Measurements from ENCODE around the gene PNPLA6. TPM values are rescaled to one million over a fixed set of nuclear protein-coding genes. Genes with fewer than 3 reads are reported as not detected.

Gene PNPLA6
- total and polyA plus RNA-seq, 4 donors = 41.8 to 267 (median 122) TPM

DNA sequence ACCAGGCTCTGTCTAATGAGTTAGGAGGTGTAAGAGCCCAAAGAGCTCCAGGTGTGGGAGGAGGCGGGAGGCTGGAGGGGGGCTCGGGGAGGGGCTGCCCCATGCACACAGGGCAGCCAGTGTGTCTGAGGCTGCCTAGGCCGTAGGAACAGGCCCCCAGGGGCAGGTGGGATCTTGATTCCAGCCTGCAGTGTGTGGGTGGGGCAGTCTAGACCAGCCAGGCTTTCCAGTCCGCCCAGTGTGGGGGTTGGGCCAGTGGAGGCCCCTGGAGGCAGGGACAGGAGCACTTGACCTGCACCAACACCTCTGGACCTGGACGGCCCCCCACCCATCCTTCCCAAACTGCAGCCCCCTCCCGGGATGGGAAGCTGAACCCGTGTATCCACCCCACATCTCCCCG, 54.7 kb downstream of the PNPLA6 start:
- 46 to 68% methylated on average over 8 of the region's 8 CpGs for WGBS, 2 donors
- no peak overlapping the region for H3K4me3 ChIP-seq
- DNase-seq = peak; percentile 12 to 49 (median 46)
- peaks cover 0 to 3% (median 0%) of the 10 kb centered on the region in 5 donors for H3K4me1 ChIP-seq (ENCODE audit: control insufficient read depth in 5 of 5, insufficient read depth in 5 of 5, low read length in 5 of 5)
- H3K9me3 ChIP-seq (ENCODE audit: control insufficient read depth in 4 of 4, insufficient read depth in 3 of 4, low read length in 3 of 4) = peaks cover 0 to 1% (median 0%) of the 10 kb centered on the region in 4 donors
- H3K36me3 ChIP-seq (ENCODE audit: control insufficient read depth in 4 of 4, insufficient read depth in 4 of 4, low read length in 4 of 4) = no peaks in the 10 kb centered on the region
- H3K9ac ChIP-seq (ENCODE audit: insufficient read depth in 1 of 2, low read length in 2 of 2) = no peak overlapping the region
- ATAC-seq (ENCODE audit: insufficient read depth, low FRiP score) = no peak
- TF ChIP-seq CTCF (IDR thresholded peaks at IDR 0.05; ENCODE audit: control extremely low read depth, extremely low read depth) = no peak
- H3K27me3 ChIP-seq (ENCODE audit: control insufficient read depth in 3 of 3, insufficient read depth in 3 of 3, low read length in 2 of 3) = peaks cover 0 to 11% (median 8%) of the 10 kb centered on the region in 3 donors
- no peak overlapping the region for H3K27ac ChIP-seq (ENCODE audit: low read depth in 1 of 2, low read length in 1 of 2)

- Histone ChIP-seq H3K4me3 (peak within 1 kb of the TSS; percentile 45), H3K9ac (ENCODE audit: insufficient read depth in 1 of 2, low read length in 2 of 2) (no peak within 1 kb of the TSS), H3K9me3 (ENCODE audit: control insufficient read depth in 4 of 4, insufficient read depth in 3 of 4, low read length in 3 of 4) (peaks cover 0 to 1% (median 0%) of the 10 kb centered on the region in 4 donors), H3K36me3 (ENCODE audit: control insufficient read depth in 4 of 4, insufficient read depth in 4 of 4, low read length in 4 of 4) (no peaks in the 10 kb centered on the region), H3K27ac (ENCODE audit: low read depth in 1 of 2, low read length in 1 of 2) (peak within 1 kb of the TSS in 1 of 2 donors; percentile 46), H3K27me3 (ENCODE audit: control insufficient read depth in 3 of 3, insufficient read depth in 3 of 3, low read length in 2 of 3) (peaks cover 0 to 22% (median 22%) of the 10 kb centered on the region in 3 donors), H3K4me1 (ENCODE audit: control insufficient read depth in 5 of 5, insufficient read depth in 5 of 5, low read length in 5 of 5) (peaks cover 0 to 4% (median 0%) of the 10 kb centered on the region in 5 donors)
- WGBS, 2 donors = 1% methylated on average over 51 to 78 of the region's 78 CpGs
- DNase-seq (peak; percentile 29 to 69 (median 60)), ATAC-seq (ENCODE audit: insufficient read depth, low FRiP score) (peak; percentile 83)
- TF ChIP-seq CTCF (IDR thresholded peaks at IDR 0.05; ENCODE audit: control extremely low read depth, extremely low read depth) = no peak
These were observed 60.1 kb downstream of the PNPLA6 start, which contains the start of gene CAMSAP3 for GRCh38 chr19:7595466-7596133. CAMSAP3 (plus strand) TSS chr19:7595863; CDS start chr19:7596003, 140 bp downstream.

DNA sequence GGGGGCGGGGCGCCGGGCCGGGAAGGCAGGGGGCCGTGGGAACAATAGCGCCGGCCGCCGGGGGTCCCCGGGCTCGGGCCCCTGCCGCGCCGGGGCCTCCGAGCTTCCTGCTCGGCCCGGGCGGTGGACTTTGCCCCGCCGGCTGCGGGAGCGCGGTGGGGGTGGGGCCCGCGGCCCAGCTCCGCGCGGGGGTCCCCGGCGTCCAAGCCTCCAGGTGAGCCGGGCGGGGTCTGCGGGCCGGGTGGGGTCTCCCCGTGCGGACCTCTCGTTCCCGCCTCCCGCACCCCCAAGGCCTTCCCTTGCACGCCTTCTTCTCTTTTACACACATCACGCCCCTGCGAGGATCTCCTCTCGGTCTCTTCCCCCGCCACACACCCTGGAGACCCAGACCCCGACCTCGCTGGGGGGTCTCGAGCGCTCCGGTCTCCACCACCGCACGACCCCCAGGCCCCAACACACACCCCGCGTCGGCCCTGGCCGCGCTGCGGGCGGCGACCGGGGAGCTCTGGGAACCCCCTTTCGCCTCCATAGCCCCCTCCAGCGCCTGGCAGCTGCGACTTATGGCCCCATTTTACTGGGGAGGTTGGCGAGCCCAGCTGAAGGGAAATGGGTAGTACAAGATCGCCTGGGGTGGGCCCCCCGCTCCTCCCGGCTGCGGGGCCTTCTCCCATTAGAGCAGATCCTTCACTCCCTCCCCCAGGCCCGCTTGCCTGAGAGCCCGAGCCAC, 60.9 kb downstream of the PNPLA6 start:
- peaks cover 0 to 22% (median 22%) of the 10 kb centered on the region in 3 donors for H3K27me3 ChIP-seq (ENCODE audit: control insufficient read depth in 3 of 3, insufficient read depth in 3 of 3, low read length in 2 of 3)
- H3K27ac ChIP-seq (ENCODE audit: low read depth in 1 of 2, low read length in 1 of 2) = peak overlapping the region in 1 of 2 donors; percentile 46
- H3K9ac ChIP-seq (ENCODE audit: insufficient read depth in 1 of 2, low read length in 2 of 2) = no peak overlapping the region
- no peak for ATAC-seq (ENCODE audit: insufficient read depth, low FRiP score)
- H3K9me3 ChIP-seq (ENCODE audit: control insufficient read depth in 4 of 4, insufficient read depth in 3 of 4, low read length in 3 of 4) = no peaks in the 10 kb centered on the region
- H3K36me3 ChIP-seq (ENCODE audit: control insufficient read depth in 4 of 4, insufficient read depth in 4 of 4, low read length in 4 of 4) = no peaks in the 10 kb centered on the region
- WGBS, 2 donors = 3 to 4% methylated on average over 31 to 70 of the region's 70 CpGs
- no peak for TF ChIP-seq CTCF (IDR thresholded peaks at IDR 0.05; ENCODE audit: control extremely low read depth, extremely low read depth)
- peaks cover 0 to 4% (median 0%) of the 10 kb centered on the region in 5 donors for H3K4me1 ChIP-seq (ENCODE audit: control insufficient read depth in 5 of 5, insufficient read depth in 5 of 5, low read length in 5 of 5)
- peak overlapping the region; percentile 32 for H3K4me3 ChIP-seq
- no peak for DNase-seq
